ENCODE results near the gene ALDH1B1.

ALDH1B1 gene

DNA sequence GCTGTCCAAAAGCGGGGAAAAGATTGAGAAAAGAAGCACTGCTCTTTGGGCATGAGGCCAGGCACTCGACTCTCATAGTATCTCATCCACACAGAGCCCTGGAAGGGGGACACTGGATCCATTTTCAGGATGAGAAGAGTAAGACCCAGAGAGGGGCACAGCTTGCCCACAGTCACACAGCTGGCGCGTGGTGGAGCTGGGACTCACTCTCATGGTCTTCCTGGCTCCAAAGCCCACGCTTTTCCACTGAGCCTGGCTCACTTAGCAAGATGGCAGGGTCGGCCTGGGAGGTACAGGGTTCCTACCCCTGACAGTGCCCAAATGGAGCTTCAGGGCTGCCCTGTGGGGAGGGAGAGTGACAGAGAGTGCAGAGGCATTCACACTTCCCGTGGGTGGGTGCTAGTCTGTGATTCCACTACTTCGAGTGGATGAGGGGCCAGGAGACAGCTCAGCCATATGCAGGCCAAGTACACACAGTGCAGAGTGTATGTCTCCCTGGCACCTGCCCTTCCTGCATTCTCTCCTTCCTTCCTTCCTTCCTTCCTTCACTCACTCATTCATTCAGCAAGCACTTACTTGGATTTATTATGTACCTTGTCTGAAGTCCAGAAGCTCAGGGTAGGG is 50.1 kb downstream of the ALDH1B1 start:
- no peak for DNase-seq

- no peak for DNase-seq
These were observed 50.7 kb downstream of the ALDH1B1 start for GRCh38 chr9:38443181-38443580.

GRCh38 chr9:38443597-38443996 is 51.1 kb downstream of the ALDH1B1 start:
- no peak for DNase-seq

DNA sequence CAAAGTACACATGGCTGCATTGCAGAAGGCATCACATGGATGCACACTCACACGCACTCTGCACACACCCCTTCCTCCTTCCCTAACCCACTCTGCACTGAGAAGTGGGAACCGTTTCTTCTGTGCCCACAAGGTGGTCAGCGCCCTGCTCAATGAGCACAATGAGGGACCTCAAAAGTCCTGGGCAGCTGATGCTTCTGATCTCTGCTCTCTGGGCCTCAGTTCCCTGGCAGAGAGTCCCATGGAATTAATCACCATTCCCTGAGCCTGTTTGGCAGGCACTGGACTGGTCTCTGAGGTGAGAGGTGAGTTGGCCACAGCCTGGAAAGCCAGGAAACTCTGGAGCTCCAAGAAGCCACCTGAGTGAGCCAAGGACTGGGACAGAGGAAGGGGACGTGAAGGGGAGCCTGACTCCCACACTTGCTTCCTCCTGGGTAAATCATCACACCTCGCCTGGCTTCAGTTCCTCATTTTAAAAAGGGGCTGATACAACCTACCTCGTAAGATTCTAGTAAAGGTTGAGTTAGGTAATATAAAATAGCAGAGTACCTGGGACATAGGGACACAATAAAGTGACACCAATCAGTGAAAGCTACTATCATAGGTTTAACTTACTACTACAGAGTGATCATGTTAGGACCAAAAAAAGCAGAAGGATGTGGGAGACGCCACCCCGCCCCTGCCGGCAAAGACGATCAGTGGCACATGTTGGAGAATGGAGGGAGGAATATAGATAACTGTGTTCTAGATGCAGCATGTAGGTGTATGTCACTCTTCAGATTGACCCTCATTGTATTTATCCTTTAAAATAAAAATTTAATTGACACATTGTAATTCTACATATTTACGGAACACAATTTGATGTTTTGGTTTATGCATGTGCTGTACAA is 52.9 kb downstream of the ALDH1B1 start:
- no peak for DNase-seq

GRCh38 chr9:38447703-38448102 is 55.2 kb downstream of the ALDH1B1 start:
- DNase-seq, result no peak

Data from femur (tissue), 1 donor.